Type B pancreatic cell (in vitro differentiated cells): ENCODE results near the gene SLC26A8. TPM values are rescaled to one million over a fixed set of nuclear protein-coding genes. Genes with fewer than 3 reads are reported as not detected.

Source experiments
- total RNA-seq: library from RNA; stranded (reverse); gene quantifications from 2 replicates; pipeline ENCODE4 v1.2.1, GENCODE V29; 2021; ENCODE audit warnings: low replicate concordance

The SLC26A8 gene
- total RNA-seq, 1 donor from 2014 or later = not detected

Other genes starting within 250 kb of the SLC26A8 start
- gene CLPSL2, start 248.0 kb downstream of the SLC26A8 start, total RNA-seq = not detected in 2 replicates
- gene CLPSL1, start 243.6 kb downstream of the SLC26A8 start, total RNA-seq = not detected in 2 replicates
- gene CLPS, start 227.3 kb downstream of the SLC26A8 start, total RNA-seq = 1.8 TPM in 1 of 2 replicates, not detected in the other
- not detected in 2 replicates for gene LHFPL5, start 219.3 kb downstream of the SLC26A8 start, total RNA-seq
- 69.7 and 73.8 TPM in 2 replicates for gene SRPK1, start 103.5 kb downstream of the SLC26A8 start, total RNA-seq
- 40.1 and 52.1 TPM in 2 replicates for gene MAPK14, start 3.2 kb upstream of the SLC26A8 start, total RNA-seq
- 29.4 and 67.6 TPM in 2 replicates for gene MAPK13, start 105.9 kb upstream of the SLC26A8 start, total RNA-seq
- gene BRPF3, start 172.1 kb upstream of the SLC26A8 start, total RNA-seq = 47.7 and 48.4 TPM in 2 replicates
- gene PNPLA1, start 245.4 kb upstream of the SLC26A8 start, total RNA-seq = 0.12 TPM in 1 of 2 replicates, not detected in the other